Suprapubic skin (tissue), 4 donors: ENCODE measurements around the gene PHKG2. TPM values are rescaled to one million over a fixed set of nuclear protein-coding genes. Genes with fewer than 3 reads are reported as not detected.
A peak's percentile ranks its signal among the peaks of the same experiment; 100 is the strongest.

Experiments
- DNase-seq, 2 donors: peaks; one replicate each; pipeline ENCODE4 v3.0.0-alpha.2; 2019; ENCODE audit warnings: low spot score in 2 of 2
- H3K27ac ChIP-seq: fragments of 200-600 bp; sonication (generic); one replicate; pipeline ENCODE4 v1.5.1; 2019
- H3K27me3 ChIP-seq: fragments of 200-600 bp; sonication (generic); one replicate; pipeline ENCODE4 v1.5.1; 2019
- H3K36me3 ChIP-seq: fragments of 200-600 bp; sonication (generic); one replicate; pipeline ENCODE4 v1.5.1; 2019
- H3K4me1 ChIP-seq: fragments of 200-600 bp; sonication (generic); one replicate; pipeline ENCODE4 v1.5.1; 2019
- H3K4me3 ChIP-seq: fragments of 200-600 bp; sonication (generic); one replicate; pipeline ENCODE4 v1.5.1; 2019; ENCODE audit warnings: mild to moderate bottlenecking
- H3K9me3 ChIP-seq: fragments of 200-600 bp; sonication (generic); one replicate; pipeline ENCODE4 v1.5.1; 2019
- EP300 ChIP-seq: sonication (generic); formaldehyde crosslinking; IDR thresholded peaks from one replicate; pipeline ENCODE4 v1.6.1; 2017; ENCODE audit warnings: antibody characterized with exemption
- POLR2A ChIP-seq, 2 donors: fragments of 450-650 bp; IDR thresholded peaks; one replicate each; pipeline ENCODE4 v1.6.1; 2017; ENCODE audit warnings: antibody characterized with exemption in 2 of 2, mild to moderate bottlenecking in 2 of 2, moderate library complexity in 2 of 2
- POLR2AphosphoS5 ChIP-seq, 3 donors: sonication (generic); formaldehyde crosslinking; IDR thresholded peaks; one replicate each; pipeline ENCODE4 v1.6.1; 2017; ENCODE audit warnings: antibody characterized with exemption in 3 of 3
- WGBS: methylation state at CpG from one replicate; pipeline ENCODE4 v1.1.5; 2018; 5-methylcytosine and 5-hydroxymethylcytosine counted together
- total RNA-seq, 4 donors: library from RNA; depleted of rRNA; stranded (reverse); fragments of >200 nt; gene quantifications; one replicate each; pipeline ENCODE4 v1.1.0, GENCODE V29; 2016
- TF ChIP-seq, protein P1 (sequence below), 2 donors: fragments of 200-600 bp in 1 of 2; fragments of 450-650 bp in 1 of 2; sonication (generic) in 1 of 2; IDR thresholded peaks; one replicate each; pipeline ENCODE4 v1.5.1; 2016 to 2019; ENCODE audit warnings: antibody characterized with exemption in 2 of 2, mild to moderate bottlenecking in 1 of 2, moderate library complexity in 1 of 2

The PHKG2 gene
- total RNA-seq, 4 donors from 2014 or later = 24.8 to 54.9 (median 36.1) TPM

DNA sequence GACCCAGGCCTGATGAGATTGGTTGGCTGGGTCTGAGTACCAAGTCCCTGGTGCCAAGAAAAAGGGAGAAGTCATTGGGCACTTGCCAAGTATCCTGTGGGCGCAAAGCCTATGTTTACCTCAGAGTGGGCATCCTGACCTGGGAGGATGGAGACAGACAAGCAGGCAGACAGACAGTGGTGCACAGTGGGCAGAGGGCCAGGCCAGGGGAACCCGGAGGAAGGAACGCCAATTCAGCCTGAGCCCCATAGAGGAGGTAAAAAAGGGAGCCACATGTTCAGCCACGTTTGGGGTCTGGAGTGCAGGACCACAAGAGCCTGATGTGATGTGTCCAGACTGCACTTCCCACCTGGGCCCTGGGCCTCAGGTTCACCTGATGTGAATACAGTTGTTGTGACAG is 5.4 kb downstream of the PHKG2 start:
- 84% methylated on average over 4 of the region's 4 CpGs for WGBS
- TF ChIP-seq POLR2A (IDR thresholded peaks at IDR 0.05) = no peak
- no peak for TF ChIP-seq POLR2AphosphoS5 (IDR thresholded peaks at IDR 0.05)
- TF ChIP-seq, protein P1, sequence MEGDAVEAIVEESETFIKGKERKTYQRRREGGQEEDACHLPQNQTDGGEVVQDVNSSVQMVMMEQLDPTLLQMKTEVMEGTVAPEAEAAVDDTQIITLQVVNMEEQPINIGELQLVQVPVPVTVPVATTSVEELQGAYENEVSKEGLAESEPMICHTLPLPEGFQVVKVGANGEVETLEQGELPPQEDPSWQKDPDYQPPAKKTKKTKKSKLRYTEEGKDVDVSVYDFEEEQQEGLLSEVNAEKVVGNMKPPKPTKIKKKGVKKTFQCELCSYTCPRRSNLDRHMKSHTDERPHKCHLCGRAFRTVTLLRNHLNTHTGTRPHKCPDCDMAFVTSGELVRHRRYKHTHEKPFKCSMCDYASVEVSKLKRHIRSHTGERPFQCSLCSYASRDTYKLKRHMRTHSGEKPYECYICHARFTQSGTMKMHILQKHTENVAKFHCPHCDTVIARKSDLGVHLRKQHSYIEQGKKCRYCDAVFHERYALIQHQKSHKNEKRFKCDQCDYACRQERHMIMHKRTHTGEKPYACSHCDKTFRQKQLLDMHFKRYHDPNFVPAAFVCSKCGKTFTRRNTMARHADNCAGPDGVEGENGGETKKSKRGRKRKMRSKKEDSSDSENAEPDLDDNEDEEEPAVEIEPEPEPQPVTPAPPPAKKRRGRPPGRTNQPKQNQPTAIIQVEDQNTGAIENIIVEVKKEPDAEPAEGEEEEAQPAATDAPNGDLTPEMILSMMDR (IDR thresholded peaks at IDR 0.05) = no peak
- TF ChIP-seq EP300 = no peak
- Histone ChIP-seq H3K4me3 (no peak overlapping the region), H3K27me3 (no peaks in the 10 kb centered on the region), H3K9me3 (no peaks in the 10 kb centered on the region), H3K36me3 (peaks cover 66% of the 10 kb centered on the region), H3K27ac (no peak overlapping the region), H3K4me1 (peaks cover 8% of the 10 kb centered on the region)
- DNase-seq = no peak

DNA sequence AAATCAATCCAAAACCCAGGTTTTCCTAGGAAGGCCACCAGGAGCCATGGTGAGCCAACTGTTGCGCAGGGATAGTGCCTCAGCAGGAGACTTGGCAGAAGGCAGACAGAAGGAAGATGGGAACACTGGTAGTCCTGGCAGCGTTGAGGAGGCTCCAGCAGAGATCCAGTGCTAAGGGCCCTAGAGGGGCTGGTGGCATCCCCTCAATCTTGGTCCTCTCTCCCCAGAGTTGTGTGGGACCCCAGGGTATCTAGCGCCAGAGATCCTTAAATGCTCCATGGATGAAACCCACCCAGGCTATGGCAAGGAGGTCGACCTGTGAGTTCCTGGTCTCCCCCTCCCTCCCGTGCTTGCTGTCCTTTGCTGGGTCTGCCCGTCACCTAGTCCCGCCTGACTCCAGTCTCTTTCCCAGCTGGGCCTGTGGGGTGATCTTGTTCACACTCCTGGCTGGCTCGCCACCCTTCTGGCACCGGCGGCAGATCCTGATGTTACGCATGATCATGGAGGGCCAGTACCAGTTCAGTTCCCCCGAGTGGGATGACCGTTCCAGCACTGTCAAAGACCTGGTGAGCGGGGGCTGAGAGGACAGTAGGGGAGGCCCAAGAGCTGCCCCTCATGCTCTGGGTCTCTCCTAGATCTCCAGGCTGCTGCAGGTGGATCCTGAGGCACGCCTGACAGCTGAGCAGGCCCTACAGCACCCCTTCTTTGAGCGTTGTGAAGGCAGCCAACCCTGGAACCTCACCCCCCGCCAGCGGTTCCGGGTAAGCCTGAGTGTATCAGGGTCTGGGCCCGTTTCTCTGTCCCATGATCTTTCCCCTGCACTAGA is 7.9 kb downstream of the PHKG2 start:
- H3K4me3 ChIP-seq = no peak overlapping the region
- H3K27me3 ChIP-seq = no peaks in the 10 kb centered on the region
- H3K27ac ChIP-seq = no peak overlapping the region
- no peak for DNase-seq
- no peak for TF ChIP-seq POLR2AphosphoS5 (IDR thresholded peaks at IDR 0.05)
- TF ChIP-seq, protein P1 (IDR thresholded peaks at IDR 0.05) = no peak
- no peak for TF ChIP-seq POLR2A (IDR thresholded peaks at IDR 0.05)
- TF ChIP-seq EP300 = no peak
- H3K4me1 ChIP-seq = peaks cover 5% of the 10 kb centered on the region
- no peaks in the 10 kb centered on the region for H3K9me3 ChIP-seq
- WGBS = 93% methylated on average over 18 of the region's 20 CpGs
- H3K36me3 ChIP-seq = peaks cover 63% of the 10 kb centered on the region

DNA sequence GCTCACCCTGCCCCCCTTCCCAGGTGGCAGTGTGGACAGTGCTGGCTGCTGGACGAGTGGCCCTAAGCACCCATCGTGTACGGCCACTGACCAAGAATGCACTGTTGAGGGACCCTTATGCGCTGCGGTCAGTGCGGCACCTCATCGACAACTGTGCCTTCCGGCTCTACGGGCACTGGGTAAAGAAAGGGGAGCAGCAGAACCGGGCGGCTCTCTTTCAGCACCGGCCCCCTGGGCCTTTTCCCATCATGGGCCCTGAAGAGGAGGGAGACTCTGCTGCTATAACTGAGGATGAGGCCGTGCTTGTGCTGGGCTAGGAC is 8.5 kb downstream of the PHKG2 start:
- no peak overlapping the region for H3K4me3 ChIP-seq
- TF ChIP-seq, protein P1 (IDR thresholded peaks at IDR 0.05) = no peak
- no peak for TF ChIP-seq EP300
- no peak for TF ChIP-seq POLR2AphosphoS5 (IDR thresholded peaks at IDR 0.05)
- no peak for TF ChIP-seq POLR2A (IDR thresholded peaks at IDR 0.05)
- H3K27ac ChIP-seq = no peak overlapping the region
- no peak for DNase-seq
- H3K36me3 ChIP-seq = peaks cover 58% of the 10 kb centered on the region
- H3K9me3 ChIP-seq = no peaks in the 10 kb centered on the region
- 92% methylated on average over 4 of the region's 13 CpGs for WGBS
- no peaks in the 10 kb centered on the region for H3K27me3 ChIP-seq
- peaks cover 11% of the 10 kb centered on the region for H3K4me1 ChIP-seq

- H3K27me3 ChIP-seq = no peaks in the 10 kb centered on the region
- H3K4me1 ChIP-seq = peaks cover 12% of the 10 kb centered on the region
- no peak overlapping the region for H3K4me3 ChIP-seq
- TF ChIP-seq, protein P1 (IDR thresholded peaks at IDR 0.05) = no peak
- TF ChIP-seq EP300 (no peak), POLR2AphosphoS5 (IDR thresholded peaks at IDR 0.05) (no peak), POLR2A (IDR thresholded peaks at IDR 0.05) (no peak)
- no peak for DNase-seq
- H3K36me3 ChIP-seq = peaks cover 53% of the 10 kb centered on the region
- H3K9me3 ChIP-seq = no peaks in the 10 kb centered on the region
- WGBS = 83% methylated on average over 7 of the region's 7 CpGs
- H3K27ac ChIP-seq = no peak overlapping the region
Measured at GRCh38 chr16:30757316-30757715, 9.1 kb downstream of the PHKG2 start.

DNA sequence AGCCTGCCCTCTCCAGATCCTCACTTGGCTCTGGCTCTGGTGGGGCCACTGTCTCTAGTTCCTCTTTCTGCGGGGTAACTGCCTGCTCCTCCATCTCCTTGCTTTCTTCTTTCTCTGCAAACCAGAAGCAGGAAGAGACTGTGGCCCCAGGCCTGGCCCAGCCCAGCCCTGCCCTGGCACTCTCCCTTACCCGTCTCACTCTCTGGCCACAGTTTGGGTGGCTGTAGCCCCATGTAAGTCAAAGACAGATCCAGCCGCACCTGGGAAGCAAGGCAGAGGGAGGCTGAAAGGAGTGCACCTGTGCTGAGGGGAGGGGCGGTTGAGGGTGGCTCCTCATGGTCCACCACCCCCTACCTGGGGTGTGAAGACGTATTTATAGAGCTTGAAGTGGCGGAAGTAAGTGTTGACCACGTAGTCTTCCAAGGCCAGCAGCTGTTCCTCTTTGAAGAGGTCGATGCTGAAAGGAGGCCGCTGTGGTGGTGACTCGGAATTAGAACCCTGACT is 10.8 kb downstream of the PHKG2 start:
- H3K4me3 ChIP-seq = no peak overlapping the region
- DNase-seq = peak in 1 of 2 donors; percentile 62
- H3K27ac ChIP-seq = no peak overlapping the region
- H3K9me3 ChIP-seq = no peaks in the 10 kb centered on the region
- peaks cover 28% of the 10 kb centered on the region for H3K4me1 ChIP-seq
- 74% methylated on average over 8 of the region's 10 CpGs for WGBS
- H3K36me3 ChIP-seq = peaks cover 42% of the 10 kb centered on the region
- H3K27me3 ChIP-seq = no peaks in the 10 kb centered on the region
- TF ChIP-seq EP300 (no peak), POLR2AphosphoS5 (IDR thresholded peaks at IDR 0.05) (no peak), POLR2A (IDR thresholded peaks at IDR 0.05) (no peak)
